ENCODE data around the gene NUP188.
"Not testable (repeated sequence)": the region's sequence is repeated elsewhere in the genome, so short reads cannot be mapped to it uniquely, and the experiment has no call there.

NUP188 gene

DNA sequence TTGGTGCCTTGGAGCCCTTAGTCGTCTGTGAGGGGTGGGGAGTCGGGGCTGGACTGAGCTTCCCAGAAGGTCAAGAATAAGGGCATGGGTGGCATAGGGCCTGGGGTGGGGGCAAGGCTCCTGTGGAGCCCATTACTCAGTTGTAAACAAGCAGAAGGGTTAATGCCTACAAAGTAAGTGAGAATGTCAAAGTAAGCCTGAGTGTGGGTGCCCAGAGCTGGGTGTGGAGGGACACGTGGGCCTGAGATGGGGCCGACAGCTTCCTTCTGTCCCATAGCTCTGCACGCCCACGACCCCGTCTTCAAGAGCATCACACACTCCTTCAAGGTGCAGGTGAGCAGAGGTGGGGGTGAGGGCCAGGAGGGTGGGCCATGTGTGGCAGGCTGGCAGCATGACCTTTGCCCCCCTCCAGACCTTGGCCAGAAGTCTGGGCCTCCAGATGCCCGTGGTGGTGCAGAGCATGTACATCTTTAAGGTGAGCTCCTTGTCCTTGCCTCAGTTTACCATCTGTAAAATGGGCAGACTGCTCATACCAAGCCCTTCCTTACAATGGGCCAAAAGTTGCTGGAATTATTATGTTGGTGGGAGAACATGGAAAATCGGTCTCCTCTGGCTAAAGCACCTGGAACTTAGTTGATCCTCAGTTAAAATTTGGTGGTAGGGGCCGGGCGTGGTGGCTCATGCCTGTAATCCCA lies 11.2 kb upstream of the NUP188 start:
- no peaks in the 10 kb centered on the region for H3K9me3 ChIP-seq (ENCODE audit: control insufficient read depth, insufficient read depth, low read length)
- H3K27me3 ChIP-seq (ENCODE audit: control insufficient read depth, insufficient read depth, low read length), result no peaks in the 10 kb centered on the region
- no peak overlapping the region for H3K9ac ChIP-seq (ENCODE audit: low read depth, low read length)
- H3K4me1 ChIP-seq (ENCODE audit: control insufficient read depth, insufficient read depth, low read length), result no peaks in the 10 kb centered on the region
- H3K4me3 ChIP-seq (ENCODE audit: low read depth, low read length), result no peak overlapping the region
- H3K36me3 ChIP-seq (ENCODE audit: control insufficient read depth, insufficient read depth, low read length), result no peaks in the 10 kb centered on the region

DNA sequence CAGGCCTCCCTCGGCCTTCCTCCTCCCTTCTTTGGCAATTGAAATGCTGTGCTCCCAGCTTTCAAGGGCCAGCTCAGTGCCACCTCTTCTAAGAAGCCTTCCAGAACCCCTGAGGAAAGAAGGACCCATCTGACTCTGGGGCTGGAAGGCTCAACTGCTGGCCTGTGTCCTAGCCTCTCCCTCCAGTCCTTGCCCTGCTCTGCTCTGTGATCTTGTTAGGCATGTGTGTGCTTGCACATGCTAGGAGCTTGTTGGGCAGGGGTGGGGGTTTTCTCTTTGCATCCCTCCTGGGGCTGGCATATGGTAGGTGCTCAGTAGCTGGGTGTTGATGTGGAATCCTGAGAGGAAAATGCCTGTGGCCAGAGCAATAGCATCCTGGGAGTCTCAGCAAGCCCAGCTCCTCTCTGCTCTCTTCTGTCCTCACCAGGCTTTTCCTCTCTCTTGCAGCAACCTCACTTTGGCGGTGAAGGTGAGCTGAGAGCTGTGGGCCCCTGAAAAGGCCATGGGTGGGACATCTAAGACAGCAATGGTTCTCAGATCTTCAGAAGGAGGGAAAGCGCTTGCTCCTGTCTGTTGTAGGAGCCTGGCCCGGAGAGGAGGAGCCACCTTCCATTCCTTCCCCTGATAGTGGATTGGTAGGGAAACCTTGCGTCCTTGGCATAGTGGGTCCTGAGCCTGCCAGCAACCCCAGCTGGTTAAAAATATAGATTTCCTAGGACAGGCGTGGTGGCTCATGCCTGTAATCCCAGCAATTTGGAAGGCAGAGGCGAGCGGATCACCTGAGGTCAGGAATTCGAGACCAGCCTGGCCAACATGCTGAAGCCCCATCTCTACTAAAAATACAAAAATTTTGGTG lies 10.0 kb upstream of the NUP188 start:
- Histone ChIP-seq H3K4me1 (ENCODE audit: control insufficient read depth, insufficient read depth, low read length) (no peaks in the 10 kb centered on the region), H3K27me3 (ENCODE audit: control insufficient read depth, insufficient read depth, low read length) (no peaks in the 10 kb centered on the region), H3K9ac (ENCODE audit: low read depth, low read length) (no peak overlapping the region), H3K4me3 (ENCODE audit: low read depth, low read length) (no peak overlapping the region), H3K9me3 (ENCODE audit: control insufficient read depth, insufficient read depth, low read length) (no peaks in the 10 kb centered on the region), H3K36me3 (ENCODE audit: control insufficient read depth, insufficient read depth, low read length) (no peaks in the 10 kb centered on the region)

DNA sequence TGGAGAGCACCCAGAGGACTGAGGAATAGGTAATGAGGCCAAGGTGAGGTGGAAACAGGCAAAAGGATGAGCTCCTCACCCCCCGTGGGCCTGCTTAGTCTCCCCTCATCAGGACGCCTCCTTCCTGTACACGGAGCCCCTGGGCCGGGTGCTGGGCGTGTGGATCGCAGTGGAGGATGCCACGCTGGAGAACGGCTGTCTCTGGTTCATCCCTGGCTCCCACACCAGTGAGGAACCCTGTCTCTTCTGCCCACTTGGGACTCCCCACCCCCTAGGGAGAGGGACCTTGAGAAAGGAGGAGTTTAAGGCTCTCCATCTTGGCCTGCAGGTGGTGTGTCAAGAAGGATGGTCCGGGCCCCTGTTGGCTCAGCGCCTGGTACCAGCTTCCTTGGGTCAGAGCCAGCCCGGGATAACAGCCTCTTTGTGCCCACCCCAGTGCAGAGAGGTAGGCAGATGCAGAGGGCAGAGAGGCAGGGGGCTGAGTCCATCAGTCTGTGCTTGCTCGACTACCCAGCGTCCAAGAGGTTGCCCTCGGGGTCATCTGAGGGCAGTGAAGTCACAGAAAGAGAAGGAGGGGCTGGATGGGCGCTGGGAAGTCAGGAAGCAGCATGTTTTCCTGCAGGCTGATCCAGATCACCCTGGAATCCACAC lies 7.1 kb upstream of the NUP188 start:
- H3K4me1 ChIP-seq (ENCODE audit: control insufficient read depth, insufficient read depth, low read length), result no peaks in the 10 kb centered on the region
- H3K36me3 ChIP-seq (ENCODE audit: control insufficient read depth, insufficient read depth, low read length), result no peaks in the 10 kb centered on the region
- no peak overlapping the region for H3K4me3 ChIP-seq (ENCODE audit: low read depth, low read length)
- H3K9ac ChIP-seq (ENCODE audit: low read depth, low read length), result no peak overlapping the region
- H3K9me3 ChIP-seq (ENCODE audit: control insufficient read depth, insufficient read depth, low read length), result no peaks in the 10 kb centered on the region
- no peaks in the 10 kb centered on the region for H3K27me3 ChIP-seq (ENCODE audit: control insufficient read depth, insufficient read depth, low read length)

DNA sequence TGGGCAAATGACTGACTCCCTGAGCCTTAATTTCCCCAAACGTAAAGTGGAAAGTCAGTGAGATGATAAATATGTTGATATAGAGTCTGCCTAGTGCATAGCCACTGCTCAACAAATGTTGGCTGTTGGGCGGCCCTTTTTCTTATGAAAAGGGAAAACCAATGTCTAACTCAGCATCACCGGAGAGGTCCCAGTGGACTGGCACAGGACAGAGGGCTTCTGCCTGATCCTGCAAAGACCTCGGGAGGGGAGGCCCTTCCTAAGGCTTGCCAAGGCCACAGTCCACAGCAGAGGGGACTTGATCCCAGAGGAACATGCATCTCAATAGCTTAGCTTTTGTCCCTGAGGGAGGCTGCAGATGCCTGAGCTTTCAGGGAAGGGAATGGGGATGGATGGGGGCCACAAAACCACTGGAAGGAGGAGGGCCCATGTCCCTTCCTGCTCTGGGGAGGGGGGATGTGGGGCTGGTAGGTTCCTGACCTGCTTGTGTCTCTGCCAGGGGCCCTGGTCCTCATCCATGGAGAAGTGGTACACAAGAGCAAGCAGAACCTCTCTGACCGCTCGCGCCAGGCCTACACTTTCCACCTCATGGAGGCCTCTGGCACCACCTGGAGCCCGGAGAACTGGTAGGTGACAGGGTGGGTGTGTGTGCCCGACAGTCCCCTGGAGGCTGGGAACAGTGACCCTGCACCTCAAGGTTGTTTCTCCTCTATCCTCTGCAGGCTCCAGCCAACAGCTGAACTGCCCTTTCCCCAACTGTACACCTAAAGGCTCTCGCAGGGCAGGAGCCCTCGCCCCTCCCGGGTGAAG lies 6.3 kb upstream of the NUP188 start:
- Histone ChIP-seq H3K36me3 (ENCODE audit: control insufficient read depth, insufficient read depth, low read length) (no peaks in the 10 kb centered on the region), H3K4me3 (ENCODE audit: low read depth, low read length) (no peak overlapping the region), H3K9me3 (ENCODE audit: control insufficient read depth, insufficient read depth, low read length) (no peaks in the 10 kb centered on the region), H3K9ac (ENCODE audit: low read depth, low read length) (no peak overlapping the region), H3K4me1 (ENCODE audit: control insufficient read depth, insufficient read depth, low read length) (no peaks in the 10 kb centered on the region), H3K27me3 (ENCODE audit: control insufficient read depth, insufficient read depth, low read length) (no peaks in the 10 kb centered on the region)

DNA sequence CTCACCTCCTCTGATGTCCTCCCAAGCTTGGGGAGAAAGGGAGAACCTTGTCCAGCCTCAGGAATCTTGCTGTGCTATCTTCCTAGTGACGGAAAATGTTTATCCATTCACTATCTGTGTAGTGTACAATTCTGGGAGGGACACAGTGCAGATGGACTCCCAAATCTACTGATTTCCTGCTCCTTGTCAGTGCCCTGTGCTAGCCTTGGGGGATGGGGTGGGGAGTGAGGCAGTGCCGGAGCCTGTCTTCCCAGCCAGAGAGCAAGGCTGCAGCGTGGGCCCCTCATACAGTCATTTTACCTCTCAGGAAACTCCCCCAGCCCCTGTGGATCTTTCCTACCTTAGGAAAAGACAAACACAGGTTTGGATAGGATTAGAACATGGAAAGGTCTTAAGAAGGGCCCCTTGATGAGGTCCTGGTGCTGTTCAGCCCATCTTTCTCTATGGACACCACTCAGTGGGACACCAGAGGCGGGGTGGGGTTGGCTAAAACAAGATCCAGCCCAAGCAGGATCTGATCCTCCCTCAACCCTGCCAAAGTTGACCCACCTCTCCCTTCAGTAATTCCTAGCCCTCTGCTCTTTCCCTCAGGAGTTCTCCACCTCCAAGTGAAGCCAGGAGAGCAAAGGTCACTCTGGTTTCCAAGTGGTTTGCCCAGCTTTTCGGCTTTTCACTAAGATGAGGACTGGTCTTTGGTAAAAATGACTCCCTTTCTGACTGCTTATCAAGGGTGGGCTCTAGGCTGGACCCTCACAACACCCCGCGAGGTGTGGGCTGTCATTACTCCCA lies 3.5 kb upstream of the NUP188 start:
- no peak overlapping the region for H3K4me3 ChIP-seq (ENCODE audit: low read depth, low read length)
- no peaks in the 10 kb centered on the region for H3K27me3 ChIP-seq (ENCODE audit: control insufficient read depth, insufficient read depth, low read length)
- no peaks in the 10 kb centered on the region for H3K9me3 ChIP-seq (ENCODE audit: control insufficient read depth, insufficient read depth, low read length)
- peaks cover 2% of the 10 kb centered on the region for H3K4me1 ChIP-seq (ENCODE audit: control insufficient read depth, insufficient read depth, low read length)
- no peak overlapping the region for H3K9ac ChIP-seq (ENCODE audit: low read depth, low read length)
- H3K36me3 ChIP-seq (ENCODE audit: control insufficient read depth, insufficient read depth, low read length), result no peaks in the 10 kb centered on the region

DNA sequence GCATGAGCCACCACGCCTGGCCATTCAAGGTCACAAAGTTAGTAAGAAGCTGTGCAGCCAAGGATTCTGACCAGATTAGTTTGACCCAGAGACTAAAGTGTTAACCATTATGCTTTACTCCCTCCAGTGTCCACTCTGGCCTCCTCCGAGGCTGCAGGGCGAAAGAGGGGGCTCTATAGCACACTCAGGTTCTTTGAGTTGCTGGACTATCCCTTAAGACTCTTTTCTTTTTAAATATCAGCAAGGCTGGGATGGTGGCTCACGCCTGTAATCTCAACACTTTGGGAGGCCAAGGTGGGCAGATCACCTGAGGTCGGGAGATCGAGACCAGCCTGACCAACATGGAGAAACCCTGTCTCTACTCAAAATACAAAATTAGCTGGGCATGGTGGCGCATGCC lies 2.5 kb upstream of the NUP188 start:
- H3K27me3 ChIP-seq (ENCODE audit: control insufficient read depth, insufficient read depth, low read length); H3K36me3 ChIP-seq (ENCODE audit: control insufficient read depth, insufficient read depth, low read length); H3K4me1 ChIP-seq (ENCODE audit: control insufficient read depth, insufficient read depth, low read length); H3K4me3 ChIP-seq (ENCODE audit: low read depth, low read length); H3K9me3 ChIP-seq (ENCODE audit: control insufficient read depth, insufficient read depth, low read length); H3K9ac ChIP-seq (ENCODE audit: low read depth, low read length): not testable (repeated sequence)

DNA sequence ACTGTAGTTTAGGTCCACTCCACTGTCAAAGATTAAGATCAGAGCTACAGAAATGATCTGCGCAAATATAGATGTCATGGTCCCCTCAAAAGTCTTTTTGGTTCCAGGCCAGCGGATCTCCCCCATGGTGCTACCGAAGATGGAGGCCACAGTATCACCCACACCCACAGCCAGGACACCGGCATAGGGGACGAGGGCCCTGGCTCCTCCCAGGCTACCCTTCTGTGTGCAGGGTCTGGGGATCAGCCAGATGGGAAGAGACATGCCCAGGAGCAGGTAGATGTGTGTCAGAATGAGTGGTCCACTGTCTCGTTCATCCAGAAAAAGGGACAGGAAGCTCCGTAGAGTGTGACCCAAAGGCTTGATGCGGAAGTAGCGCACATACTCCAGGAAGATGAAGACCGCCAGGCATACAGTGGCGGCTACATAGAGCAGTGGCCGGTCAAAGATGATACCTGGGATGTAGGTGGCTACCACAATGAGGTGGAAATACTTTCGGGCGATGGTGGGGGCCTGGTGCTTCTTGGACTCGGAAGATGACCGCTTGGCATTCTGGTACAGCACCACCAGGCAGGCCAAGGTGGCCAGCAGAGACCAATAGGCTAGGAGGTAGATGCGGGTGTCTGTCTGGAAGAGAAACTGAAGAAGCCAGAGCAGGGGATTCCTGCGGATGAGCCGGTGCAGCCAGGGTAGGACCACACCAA lies 1.5 kb upstream of the NUP188 start:
- Histone ChIP-seq H3K4me1 (ENCODE audit: control insufficient read depth, insufficient read depth, low read length) (peaks cover 2% of the 10 kb centered on the region), H3K27me3 (ENCODE audit: control insufficient read depth, insufficient read depth, low read length) (no peaks in the 10 kb centered on the region), H3K36me3 (ENCODE audit: control insufficient read depth, insufficient read depth, low read length) (peaks cover 4% of the 10 kb centered on the region), H3K9ac (ENCODE audit: low read depth, low read length) (no peak overlapping the region), H3K4me3 (ENCODE audit: low read depth, low read length) (peak overlapping the region; percentile 92), H3K9me3 (ENCODE audit: control insufficient read depth, insufficient read depth, low read length) (no peaks in the 10 kb centered on the region)

DNA sequence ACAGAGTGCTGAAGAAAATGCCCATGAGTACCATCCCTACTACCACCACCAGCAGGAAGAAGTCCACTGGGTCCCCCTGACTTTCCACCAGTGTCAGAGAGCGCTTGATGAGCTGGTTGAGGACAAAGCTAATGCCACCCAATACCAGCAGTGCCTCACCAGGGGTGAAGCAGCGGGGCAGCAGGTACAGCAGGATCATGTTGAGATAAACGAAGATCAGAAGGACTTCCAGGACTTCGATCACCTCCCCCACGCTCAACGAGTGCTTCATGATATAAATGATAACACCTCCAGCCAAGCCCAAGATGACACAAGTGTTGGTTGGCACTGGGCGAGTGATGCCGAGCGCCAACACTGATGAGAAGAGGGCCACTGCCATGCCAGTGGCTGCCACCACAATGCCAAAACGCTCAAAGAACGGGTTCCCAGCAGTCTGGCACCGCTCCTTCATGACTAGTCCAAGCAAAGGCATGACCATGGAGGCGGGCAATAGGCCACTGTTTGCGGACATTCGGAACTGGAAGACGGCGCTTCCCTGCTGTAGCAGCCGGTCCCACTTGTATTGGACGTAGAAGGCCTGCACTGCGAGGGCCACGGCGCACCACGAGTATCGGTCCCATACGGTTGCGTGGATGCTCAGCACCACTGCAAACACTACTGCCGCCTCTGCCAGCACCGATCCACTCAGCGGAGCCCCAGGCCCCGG lies 775 bp upstream of the NUP188 start:
- H3K9ac ChIP-seq (ENCODE audit: low read depth, low read length), result peak overlapping the region; percentile 94
- peak overlapping the region; percentile 92 for H3K4me3 ChIP-seq (ENCODE audit: low read depth, low read length)
- peaks cover 4% of the 10 kb centered on the region for H3K36me3 ChIP-seq (ENCODE audit: control insufficient read depth, insufficient read depth, low read length)
- H3K4me1 ChIP-seq (ENCODE audit: control insufficient read depth, insufficient read depth, low read length), result peaks cover 2% of the 10 kb centered on the region
- H3K27me3 ChIP-seq (ENCODE audit: control insufficient read depth, insufficient read depth, low read length), result no peaks in the 10 kb centered on the region
- no peaks in the 10 kb centered on the region for H3K9me3 ChIP-seq (ENCODE audit: control insufficient read depth, insufficient read depth, low read length)

DNA sequence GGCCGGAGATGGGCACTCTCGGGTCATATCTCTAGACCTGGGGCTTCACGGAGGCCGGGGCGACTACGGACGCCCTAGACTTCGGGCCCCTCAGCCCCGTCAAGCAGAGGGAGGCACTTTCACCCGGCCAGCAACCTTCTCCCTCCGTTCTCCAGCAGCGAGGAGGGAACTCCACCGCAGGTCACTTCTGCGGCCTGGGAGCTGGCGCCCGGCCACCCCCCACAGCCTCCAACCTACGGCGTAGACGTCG lies 297 bp upstream of the NUP188 start:
- Histone ChIP-seq H3K36me3 (ENCODE audit: control insufficient read depth, insufficient read depth, low read length) (peaks cover 4% of the 10 kb centered on the region), H3K27me3 (ENCODE audit: control insufficient read depth, insufficient read depth, low read length) (no peaks in the 10 kb centered on the region), H3K4me1 (ENCODE audit: control insufficient read depth, insufficient read depth, low read length) (peaks cover 2% of the 10 kb centered on the region), H3K4me3 (ENCODE audit: low read depth, low read length) (peak overlapping the region; percentile 92), H3K9me3 (ENCODE audit: control insufficient read depth, insufficient read depth, low read length) (no peaks in the 10 kb centered on the region), H3K9ac (ENCODE audit: low read depth, low read length) (peak overlapping the region; percentile 94)

DNA sequence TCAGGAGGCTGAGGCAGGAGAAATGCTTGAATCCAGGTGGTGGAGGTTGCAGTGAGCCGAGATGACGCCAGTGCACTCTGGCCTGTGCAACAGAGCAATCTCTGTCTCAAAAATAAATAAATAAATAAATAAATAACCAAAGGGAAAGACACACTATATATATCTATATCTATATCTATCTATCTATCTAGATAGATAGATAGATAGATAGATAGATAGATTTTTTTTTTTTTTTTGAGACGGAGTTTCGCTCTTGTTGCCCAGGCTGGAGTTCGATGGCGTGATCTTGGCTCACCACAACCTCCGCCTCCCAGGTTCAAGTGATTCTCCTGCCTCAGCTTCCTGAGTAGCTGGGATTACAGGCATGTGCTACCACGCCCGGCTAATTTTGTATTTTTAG lies 13.9 kb downstream of the NUP188 start:
- H3K4me3 ChIP-seq (ENCODE audit: low read depth, low read length); H3K4me1 ChIP-seq (ENCODE audit: control insufficient read depth, insufficient read depth, low read length); H3K27me3 ChIP-seq (ENCODE audit: control insufficient read depth, insufficient read depth, low read length); H3K9me3 ChIP-seq (ENCODE audit: control insufficient read depth, insufficient read depth, low read length); H3K9ac ChIP-seq (ENCODE audit: low read depth, low read length): not testable (repeated sequence)
- H3K36me3 ChIP-seq (ENCODE audit: control insufficient read depth, insufficient read depth, low read length), result peaks cover 17% of the 10 kb centered on the region
